COR-L47 (cell line): Measurements from ENCODE around the gene ATG9B.
A peak's percentile ranks its signal among the peaks of the same experiment; 100 is the strongest.

ENCODE experiments used
- DNase-seq: peaks from one replicate; lab custom pipeline; 2025; lab: John Stamatoyannopoulos, UW

ATG9B gene

GRCh38 chr7:151024435-151025056, at the start of gene ATG9B:
Gene ATG9B, minus strand, starts transcription at chr7:151024494. Its CDS starts 71 bp downstream, at chr7:151024423.
- DNase-seq = no peak

- no peak for DNase-seq
Measured at GRCh38 chr7:151073990-151074389, 49.7 kb upstream of the ATG9B start.

GRCh38 chr7:151071032-151071866, 47.0 kb upstream of the ATG9B start:
- no peak for DNase-seq

GRCh38 chr7:151070574-151070960, 46.3 kb upstream of the ATG9B start:
- no peak for DNase-seq

GRCh38 chr7:151069841-151070573, 45.7 kb upstream of the ATG9B start:
- no peak for DNase-seq

DNA sequence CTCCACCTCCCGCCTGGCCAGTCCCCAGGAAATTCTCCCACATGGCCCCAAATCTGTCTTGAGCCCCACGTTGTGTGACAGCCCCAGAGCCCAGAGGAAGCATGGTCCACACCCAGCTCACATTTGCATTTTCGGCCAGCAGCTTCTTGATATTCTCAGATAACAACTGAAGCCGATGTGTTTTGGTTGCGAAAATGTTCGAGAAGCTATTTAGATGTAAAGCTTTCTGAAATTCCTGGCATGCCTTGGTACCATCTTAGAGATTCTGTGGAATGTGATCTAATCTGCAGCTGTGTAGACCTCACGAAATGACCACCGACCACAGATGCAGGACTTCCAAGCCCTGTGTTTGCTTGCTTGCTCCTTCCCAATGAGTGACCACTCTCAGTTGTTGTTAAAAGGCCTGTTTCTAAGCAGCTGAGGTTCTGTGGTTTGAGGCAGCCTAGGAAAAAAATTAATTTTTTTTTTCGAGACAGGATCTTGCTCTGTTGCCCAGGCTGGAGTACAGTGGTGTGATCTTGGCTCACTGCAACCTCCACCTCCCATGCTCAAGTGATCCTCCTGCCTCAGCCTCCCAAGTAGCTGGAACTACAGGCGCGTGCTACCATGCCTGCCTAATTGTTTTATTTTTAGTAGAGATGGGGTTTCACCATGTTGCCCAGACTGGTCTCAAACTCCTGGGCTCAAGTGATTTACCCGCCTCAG, 43.9 kb upstream of the ATG9B start:
- DNase-seq = no peak

DNA sequence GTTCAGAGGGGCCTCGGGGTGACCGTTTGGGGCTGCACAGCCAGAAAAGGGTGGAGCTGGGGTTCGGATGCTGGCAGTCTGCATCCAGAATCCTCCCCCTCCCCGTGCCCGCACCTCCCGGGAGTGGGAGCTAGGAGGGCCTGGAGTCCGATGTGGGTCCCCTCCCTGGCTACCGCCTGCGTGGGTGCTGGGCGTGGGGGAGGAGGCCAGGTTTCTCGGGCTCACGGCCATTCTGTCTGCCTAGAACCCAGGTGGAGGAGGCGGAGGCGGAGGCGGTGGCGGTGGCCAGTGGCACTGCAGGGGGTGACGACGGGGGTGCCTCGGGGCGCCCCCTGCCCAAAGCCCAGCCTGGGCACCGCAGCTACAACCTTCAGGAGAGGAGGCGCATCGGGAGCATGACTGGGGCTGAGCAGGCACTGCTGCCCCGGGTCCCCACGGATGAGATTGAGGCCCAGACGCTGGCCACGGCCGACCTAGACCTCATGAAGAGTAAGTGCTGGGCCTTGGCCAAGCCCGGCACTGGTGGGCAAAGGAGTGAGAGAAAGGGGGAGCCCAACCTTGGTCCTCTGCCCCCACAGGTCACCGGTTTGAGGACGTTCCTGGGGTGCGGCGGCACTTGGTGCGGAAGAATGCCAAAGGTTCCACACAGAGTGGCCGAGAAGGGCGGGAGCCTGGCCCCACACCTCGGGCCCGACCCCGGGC, 42.1 kb upstream of the ATG9B start:
- DNase-seq = no peak

DNA sequence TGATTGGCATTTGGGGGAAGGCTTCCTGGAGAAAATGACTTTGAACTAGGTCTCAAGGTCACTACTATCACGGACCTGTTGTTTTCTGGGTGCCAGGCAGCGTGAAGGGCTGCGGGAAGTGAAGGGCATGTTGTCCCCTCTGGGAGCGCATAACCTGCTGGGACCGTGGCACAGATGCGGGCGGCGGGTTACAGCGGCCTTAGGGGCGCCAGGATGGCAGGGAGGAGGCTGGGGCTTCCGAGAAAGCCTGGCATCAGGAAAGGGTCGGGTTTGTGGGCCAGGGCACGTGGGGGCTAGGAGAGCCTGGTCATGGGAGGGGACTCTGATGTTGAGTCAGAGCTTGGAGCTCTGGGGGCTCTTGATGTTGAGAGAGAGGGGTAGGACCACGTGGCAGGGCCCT, 41.2 kb upstream of the ATG9B start:
- DNase-seq = no peak

GRCh38 chr7:151064993-151065392, 40.7 kb upstream of the ATG9B start:
- no peak for DNase-seq

- DNase-seq = no peak
Measured at GRCh38 chr7:151064454-151064853, 40.2 kb upstream of the ATG9B start.

GRCh38 chr7:151063212-151063561, 38.9 kb upstream of the ATG9B start:
- no peak for DNase-seq

GRCh38 chr7:151062399-151063211, 38.3 kb upstream of the ATG9B start:
- DNase-seq = no peak

- DNase-seq = no peak
Measured at GRCh38 chr7:151062111-151062398, 37.8 kb upstream of the ATG9B start.

DNA sequence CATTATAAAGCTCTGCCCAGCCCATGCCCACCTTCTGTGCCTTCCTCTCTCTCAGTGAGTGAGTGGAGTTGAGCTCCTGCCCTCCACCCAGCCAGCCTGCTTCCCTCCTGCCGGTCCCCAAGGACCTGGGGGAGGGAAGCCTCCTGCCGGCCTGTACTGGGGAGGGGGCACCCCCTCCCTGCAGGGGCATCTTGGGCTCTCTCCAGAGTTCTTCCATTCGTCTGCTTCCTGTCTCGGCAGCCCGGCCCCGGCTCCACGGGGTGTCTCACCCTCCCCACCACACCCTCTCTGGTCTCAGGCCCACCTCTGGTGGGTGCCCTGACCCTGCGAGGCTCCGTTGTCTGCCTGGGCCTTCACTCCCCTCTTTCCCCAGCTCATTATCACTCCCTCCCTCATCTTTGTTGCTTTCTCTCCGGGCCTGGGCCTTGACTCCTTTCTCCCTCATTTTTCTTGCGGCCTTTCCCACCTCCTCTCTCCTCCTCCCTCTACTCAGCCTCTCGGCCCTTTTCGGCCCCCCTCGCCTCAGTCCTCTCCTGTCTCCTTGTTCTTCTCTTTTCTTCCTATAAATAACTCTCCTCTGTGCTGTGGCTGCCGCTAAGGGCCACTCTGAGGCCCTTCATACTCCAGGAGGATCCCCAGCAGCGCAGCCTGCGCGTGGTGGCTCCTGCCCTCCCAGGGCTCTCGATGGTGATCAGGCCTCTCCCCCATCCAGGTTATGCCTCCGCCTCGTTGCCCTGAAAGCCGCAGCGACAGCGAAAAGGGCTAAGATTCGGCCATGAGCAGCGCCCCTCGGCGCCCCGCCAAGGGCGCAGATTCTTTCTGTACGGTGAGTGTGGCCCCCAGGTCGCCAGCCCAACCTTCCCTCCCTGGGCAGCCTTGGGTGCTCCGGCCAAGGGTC, 37.2 kb upstream of the ATG9B start:
- DNase-seq = peak; percentile 58

GRCh38 chr7:151060416-151061212, 36.3 kb upstream of the ATG9B start:
- DNase-seq = peak; percentile 65

DNA sequence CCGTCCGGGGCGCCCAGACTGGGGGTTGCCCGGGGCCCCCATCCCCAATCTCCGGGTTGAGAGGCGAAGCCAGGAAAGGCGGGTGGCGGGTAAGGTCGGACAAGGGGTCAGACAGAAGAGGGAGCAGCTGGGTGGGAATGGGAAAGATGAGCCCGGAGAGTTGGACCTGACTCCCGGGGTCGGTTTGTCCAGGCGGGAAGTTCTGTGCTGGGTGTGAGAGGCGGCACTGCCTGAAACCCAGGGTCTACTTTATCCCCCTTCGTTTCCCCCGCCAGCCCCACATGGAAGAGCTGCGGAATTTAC, 35.8 kb upstream of the ATG9B start:
- no peak for DNase-seq

DNA sequence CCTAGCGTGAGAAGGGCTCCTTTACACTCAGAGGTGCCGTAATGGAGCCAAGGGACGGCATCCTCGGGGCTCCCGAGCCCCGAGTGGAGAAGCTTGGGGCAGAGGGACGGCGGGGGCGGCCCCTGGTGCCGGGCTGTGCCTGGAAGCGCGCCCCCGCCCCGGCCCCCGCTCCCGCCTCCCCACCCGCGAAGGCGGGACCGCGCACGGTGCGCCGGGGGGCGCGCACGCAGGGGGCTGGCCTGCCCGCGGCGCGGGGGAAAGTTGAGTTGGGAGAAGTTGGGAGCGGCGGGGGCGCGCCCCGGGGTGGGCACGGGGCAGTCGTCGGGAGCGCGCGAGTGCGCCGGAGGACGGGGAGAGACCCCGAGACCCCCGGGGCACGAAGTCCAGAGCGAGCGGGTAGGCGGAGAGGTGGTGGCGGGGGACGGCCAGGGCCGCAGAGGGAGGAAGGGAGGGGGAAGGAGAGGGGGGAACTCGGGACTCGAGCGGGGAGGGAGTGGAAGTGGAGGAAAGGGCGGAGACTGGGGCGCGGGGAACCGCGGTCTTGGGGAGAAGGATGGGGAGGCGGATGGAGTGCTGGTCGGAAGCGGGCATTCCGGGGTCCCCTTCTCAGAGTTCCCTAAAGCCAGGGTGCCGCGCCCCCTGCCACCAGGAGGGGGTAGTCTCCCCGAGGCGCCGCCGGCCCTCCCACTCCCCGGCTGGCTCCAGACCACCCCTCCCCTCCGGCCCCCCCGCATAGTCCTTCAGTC, 35.2 kb upstream of the ATG9B start, which contains the start of gene SLC4A2:
Gene SLC4A2, plus strand, starts transcription at position 223 of the 746 bp plus-strand sequence. CDS start 2,399 bp downstream, outside the sequence.
- DNase-seq = peak; percentile 38

DNA sequence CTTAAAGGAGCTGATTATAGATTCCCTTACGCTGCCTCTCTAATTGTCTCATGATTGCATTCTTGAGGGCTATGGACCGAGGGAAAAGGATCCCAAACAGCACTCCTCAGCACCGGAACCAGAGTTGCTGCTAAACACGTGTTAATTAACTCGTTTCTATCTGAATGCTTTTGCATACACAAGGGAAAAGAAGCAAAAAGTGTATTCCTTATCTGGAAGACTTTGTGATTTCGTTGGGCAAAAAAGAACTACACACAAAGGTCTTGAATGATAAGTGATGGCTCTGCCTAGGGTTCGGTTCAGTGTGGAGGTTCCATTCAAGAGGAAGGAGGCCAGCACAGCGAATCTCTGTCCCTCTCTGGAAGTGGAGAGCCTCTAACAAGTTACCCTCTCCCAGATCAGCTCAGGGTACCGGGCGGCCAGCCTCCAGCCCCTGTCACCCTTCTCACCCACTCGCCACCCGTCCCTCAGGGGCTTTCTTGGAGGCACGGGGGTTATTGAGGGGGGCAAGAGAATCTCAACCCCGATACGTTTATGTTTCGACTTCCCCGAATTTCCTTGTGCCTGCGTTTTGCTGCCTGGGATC, 34.6 kb upstream of the ATG9B start:
- DNase-seq = no peak
